ENCODE measurements around the gene VDAC2. TPM values are rescaled to one million over a fixed set of nuclear protein-coding genes. Genes with fewer than 3 reads are reported as not detected.

The VDAC2 gene
- total and polyA plus RNA-seq, 2 donors, result 78.3 to 146 TPM

DNA sequence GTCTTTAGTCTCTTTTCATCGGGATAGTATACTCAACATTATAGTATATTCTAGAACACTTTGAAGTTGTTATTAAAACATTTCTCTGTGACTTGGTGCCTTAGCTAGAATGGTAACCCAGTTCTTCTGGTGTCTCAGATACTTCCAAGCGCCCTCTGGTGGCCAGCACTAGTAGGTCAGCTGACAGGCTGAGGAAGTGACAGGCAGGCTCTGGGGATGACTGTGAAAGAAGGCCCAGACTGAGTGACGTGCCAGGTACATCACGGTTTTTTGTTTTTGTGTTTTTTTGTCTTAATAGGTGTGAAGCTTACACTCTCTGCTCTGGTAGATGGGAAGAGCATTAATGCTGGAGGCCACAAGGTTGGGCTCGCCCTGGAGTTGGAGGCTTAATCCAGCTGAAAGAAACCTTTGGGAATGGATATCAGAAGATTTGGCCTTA lies 20.0 kb downstream of the VDAC2 start:
- H3K27ac ChIP-seq (ENCODE audit: low read depth in 1 of 2, low read length in 1 of 2), result peak overlapping the region in 1 of 2 donors; percentile 51
- peaks cover 2 to 19% of the 10 kb centered on the region in 2 donors for H3K4me1 ChIP-seq (ENCODE audit: control insufficient read depth in 2 of 2, insufficient read depth in 2 of 2, low read length in 2 of 2)
- no peaks in the 10 kb centered on the region for H3K27me3 ChIP-seq (ENCODE audit: control insufficient read depth in 2 of 2, insufficient read depth in 1 of 2, low read length in 1 of 2)
- DNase-seq (ENCODE audit: low read depth in 6 of 9, low spot score in 9 of 9), result peak; percentile 68 to 95 (median 88)
- 38% methylated on average over 5 of the region's 5 CpGs for WGBS
- no peak overlapping the region for H3K4me3 ChIP-seq (ENCODE audit: low read length in 2 of 2)
- no peaks in the 10 kb centered on the region for H3K9me3 ChIP-seq (ENCODE audit: control insufficient read depth in 2 of 2, insufficient read depth in 1 of 2, low read length in 1 of 2)
- H3K36me3 ChIP-seq (ENCODE audit: control insufficient read depth in 2 of 2, insufficient read depth in 2 of 2, low read length in 1 of 2), result peaks cover 31 to 62% of the 10 kb centered on the region in 2 donors

DNA sequence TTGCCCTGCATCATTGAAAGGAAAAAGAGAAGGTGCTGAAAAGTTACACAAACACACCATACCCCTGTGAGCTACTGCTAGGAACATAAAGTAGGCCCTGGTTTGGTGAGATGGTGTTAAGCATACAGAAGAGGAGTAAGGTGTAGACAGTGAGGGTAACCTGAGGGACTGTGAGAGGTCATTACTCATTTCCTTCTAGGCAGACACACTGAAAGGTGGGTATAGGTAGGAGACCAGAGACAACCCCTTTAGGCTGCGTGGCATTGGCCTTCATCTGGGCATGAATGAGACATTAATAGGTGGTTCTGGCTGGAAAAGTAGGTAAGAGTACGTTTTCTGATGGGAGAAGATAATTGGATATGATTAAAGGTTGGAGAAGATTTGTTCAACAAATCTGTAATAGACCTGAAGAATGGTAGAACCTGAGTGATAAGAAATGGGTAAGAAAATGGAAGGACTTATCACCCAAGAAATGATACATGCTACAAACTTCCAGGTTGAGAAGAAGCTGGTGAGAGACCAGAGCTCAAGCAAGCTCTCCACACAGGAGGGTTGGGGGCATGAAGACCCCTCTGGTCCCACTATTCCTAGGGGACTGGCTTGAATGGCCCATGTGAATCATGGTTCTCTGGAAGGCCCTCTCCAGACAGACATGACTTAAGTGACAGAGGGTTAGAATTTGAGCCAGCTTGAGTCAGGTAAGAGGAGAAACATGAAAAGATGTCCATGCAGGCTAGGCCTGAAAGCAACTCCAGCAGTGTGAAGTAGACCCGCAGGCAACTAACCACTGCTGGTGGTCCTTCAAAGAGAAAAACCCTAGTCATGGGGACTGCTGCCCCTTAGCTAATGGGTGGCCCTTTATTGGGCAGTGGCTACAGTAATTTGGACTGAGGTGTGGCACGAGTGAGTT lies 21.3 kb downstream of the VDAC2 start:
- WGBS, result 96% methylated on average over 4 of the region's 4 CpGs
- no peak for DNase-seq (ENCODE audit: low read depth in 6 of 9, low spot score in 9 of 9)
- Histone ChIP-seq H3K4me3 (ENCODE audit: low read length in 2 of 2) (no peak overlapping the region), H3K9me3 (ENCODE audit: control insufficient read depth in 2 of 2, insufficient read depth in 1 of 2, low read length in 1 of 2) (no peaks in the 10 kb centered on the region), H3K27ac (ENCODE audit: low read depth in 1 of 2, low read length in 1 of 2) (no peak overlapping the region), H3K27me3 (ENCODE audit: control insufficient read depth in 2 of 2, insufficient read depth in 1 of 2, low read length in 1 of 2) (no peaks in the 10 kb centered on the region), H3K36me3 (ENCODE audit: control insufficient read depth in 2 of 2, insufficient read depth in 2 of 2, low read length in 1 of 2) (peaks cover 18 to 51% of the 10 kb centered on the region in 2 donors), H3K4me1 (ENCODE audit: control insufficient read depth in 2 of 2, insufficient read depth in 2 of 2, low read length in 2 of 2) (peaks cover 2 to 23% of the 10 kb centered on the region in 2 donors)

GRCh38 chr10:75233444-75234016 lies 22.9 kb downstream of the VDAC2 start:
- H3K4me1 ChIP-seq (ENCODE audit: control insufficient read depth in 2 of 2, insufficient read depth in 2 of 2, low read length in 2 of 2), result peaks cover 2 to 23% of the 10 kb centered on the region in 2 donors
- H3K4me3 ChIP-seq (ENCODE audit: low read length in 2 of 2), result peak overlapping the region; percentile 66 to 77
- 68% methylated on average over 14 of the region's 14 CpGs for WGBS
- H3K27ac ChIP-seq (ENCODE audit: low read depth in 1 of 2, low read length in 1 of 2), result peak overlapping the region; percentile 69 to 91
- no peaks in the 10 kb centered on the region for H3K27me3 ChIP-seq (ENCODE audit: control insufficient read depth in 2 of 2, insufficient read depth in 1 of 2, low read length in 1 of 2)
- peaks cover 10 to 40% of the 10 kb centered on the region in 2 donors for H3K36me3 ChIP-seq (ENCODE audit: control insufficient read depth in 2 of 2, insufficient read depth in 2 of 2, low read length in 1 of 2)
- H3K9me3 ChIP-seq (ENCODE audit: control insufficient read depth in 2 of 2, insufficient read depth in 1 of 2, low read length in 1 of 2), result no peaks in the 10 kb centered on the region
- DNase-seq (ENCODE audit: low read depth in 6 of 9, low spot score in 9 of 9), result peak in 4 of 9 donors; percentile 9 to 35 (median 18)

DNA sequence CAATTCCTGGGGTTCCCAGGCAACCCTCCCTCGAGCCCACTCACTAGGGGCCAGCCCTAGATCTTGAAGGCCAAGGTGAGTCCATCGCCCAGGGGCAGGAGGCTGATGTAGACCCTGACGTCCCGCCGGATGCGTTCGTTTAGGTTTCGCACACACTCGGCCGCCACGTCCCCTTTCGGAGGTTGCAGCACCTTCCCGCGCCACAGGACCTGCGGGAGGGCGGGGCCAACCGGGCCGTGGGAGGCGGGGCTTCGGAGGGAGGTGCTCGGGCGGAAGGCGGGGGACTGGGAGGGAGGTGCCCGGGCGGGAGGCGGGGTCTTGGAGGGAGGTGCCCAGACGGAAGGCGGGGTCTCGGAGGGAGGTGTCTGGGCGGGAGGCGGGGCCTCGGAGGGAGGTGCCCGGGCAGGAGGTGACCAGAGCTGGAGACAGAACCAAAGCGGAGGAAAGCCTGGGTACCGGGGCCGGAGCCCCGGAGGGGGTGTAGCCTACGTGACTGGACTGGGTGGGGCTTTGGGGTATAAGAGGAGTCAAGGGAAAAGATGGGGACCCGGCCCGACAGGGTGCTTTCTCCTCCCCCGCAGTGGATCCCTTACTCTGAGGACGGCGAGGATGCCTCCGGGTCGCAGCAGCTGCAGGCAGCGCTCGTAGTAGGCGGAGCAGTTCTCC lies 23.6 kb downstream of the VDAC2 start:
- DNase-seq (ENCODE audit: low read depth in 6 of 9, low spot score in 9 of 9), result peak; percentile 76 to 96 (median 88)
- Histone ChIP-seq H3K9me3 (ENCODE audit: control insufficient read depth in 2 of 2, insufficient read depth in 1 of 2, low read length in 1 of 2) (no peaks in the 10 kb centered on the region), H3K4me3 (ENCODE audit: low read length in 2 of 2) (peak overlapping the region; percentile 66 to 77), H3K36me3 (ENCODE audit: control insufficient read depth in 2 of 2, insufficient read depth in 2 of 2, low read length in 1 of 2) (peaks cover 6 to 34% of the 10 kb centered on the region in 2 donors), H3K4me1 (ENCODE audit: control insufficient read depth in 2 of 2, insufficient read depth in 2 of 2, low read length in 2 of 2) (peaks cover 2 to 23% of the 10 kb centered on the region in 2 donors), H3K27me3 (ENCODE audit: control insufficient read depth in 2 of 2, insufficient read depth in 1 of 2, low read length in 1 of 2) (no peaks in the 10 kb centered on the region), H3K27ac (ENCODE audit: low read depth in 1 of 2, low read length in 1 of 2) (peak overlapping the region; percentile 69 to 91)
- WGBS, result 5% methylated on average over 48 of the region's 48 CpGs

DNA sequence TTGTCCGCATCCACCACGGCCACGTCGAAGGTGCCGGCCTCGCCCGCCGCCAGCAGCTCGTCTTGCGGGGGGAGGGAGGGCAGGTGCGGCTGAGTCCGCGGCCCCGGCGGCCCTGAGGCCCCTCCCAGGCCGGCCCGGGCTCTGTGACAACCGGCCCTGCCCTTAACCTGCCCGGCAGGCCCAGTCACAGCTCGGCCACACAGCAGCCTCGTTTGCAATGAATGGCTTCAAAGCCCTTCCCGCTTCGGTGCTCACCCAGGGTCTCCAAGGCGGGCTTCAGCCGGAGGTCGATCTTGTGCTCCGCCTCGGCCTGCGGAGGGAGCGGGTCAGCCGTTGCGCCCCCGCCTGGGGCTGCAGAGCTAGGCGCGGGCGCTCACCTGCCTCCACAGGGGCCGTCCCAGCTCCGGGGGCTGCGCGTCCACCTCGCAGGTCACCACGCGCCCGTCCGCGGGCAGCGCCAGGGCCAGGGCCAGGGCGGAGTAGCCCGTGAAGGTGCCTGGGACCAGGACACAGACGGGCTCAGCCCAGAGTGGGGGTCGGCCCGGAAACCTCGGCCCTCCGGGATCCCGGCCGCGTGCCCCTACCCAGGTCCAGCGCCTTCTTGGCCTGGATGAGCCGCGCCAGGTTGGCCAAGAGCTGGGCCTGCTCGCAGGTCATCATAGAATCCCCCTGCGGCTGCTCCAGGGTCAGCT lies 24.2 kb downstream of the VDAC2 start:
- 1% methylated on average over 62 of the region's 62 CpGs for WGBS
- peak overlapping the region; percentile 51 to 80 for H3K27ac ChIP-seq (ENCODE audit: low read depth in 1 of 2, low read length in 1 of 2)
- H3K4me1 ChIP-seq (ENCODE audit: control insufficient read depth in 2 of 2, insufficient read depth in 2 of 2, low read length in 2 of 2), result peaks cover 2 to 23% of the 10 kb centered on the region in 2 donors
- H3K27me3 ChIP-seq (ENCODE audit: control insufficient read depth in 2 of 2, insufficient read depth in 1 of 2, low read length in 1 of 2), result no peaks in the 10 kb centered on the region
- H3K36me3 ChIP-seq (ENCODE audit: control insufficient read depth in 2 of 2, insufficient read depth in 2 of 2, low read length in 1 of 2), result peaks cover 6 to 33% of the 10 kb centered on the region in 2 donors
- H3K4me3 ChIP-seq (ENCODE audit: low read length in 2 of 2), result peak overlapping the region; percentile 66 to 77
- peak in 4 of 9 donors; percentile 18 to 57 (median 34) for DNase-seq (ENCODE audit: low read depth in 6 of 9, low spot score in 9 of 9)
- no peaks in the 10 kb centered on the region for H3K9me3 ChIP-seq (ENCODE audit: control insufficient read depth in 2 of 2, insufficient read depth in 1 of 2, low read length in 1 of 2)

GRCh38 chr10:75235375-75236177 lies 25.0 kb downstream of the VDAC2 start, which contains the start of gene COMTD1:
TSS of gene COMTD1 (minus strand) at chr10:75235957. CDS start at chr10:75235928, 29 bp downstream.
- WGBS, result under 1% methylated on average over 76 of the region's 76 CpGs
- DNase-seq (ENCODE audit: low read depth in 6 of 9, low spot score in 9 of 9), result peak in 8 of 9 donors; percentile 66 to 91 (median 82)
- peak within 1 kb of the TSS in 1 of 2 donors; percentile 88 for H3K27ac ChIP-seq (ENCODE audit: low read depth in 1 of 2, low read length in 1 of 2)
- H3K9me3 ChIP-seq (ENCODE audit: control insufficient read depth in 2 of 2, insufficient read depth in 1 of 2, low read length in 1 of 2), result no peaks in the 10 kb centered on the region
- peak within 1 kb of the TSS; percentile 66 to 77 for H3K4me3 ChIP-seq (ENCODE audit: low read length in 2 of 2)
- H3K27me3 ChIP-seq (ENCODE audit: control insufficient read depth in 2 of 2, insufficient read depth in 1 of 2, low read length in 1 of 2), result no peaks in the 10 kb centered on the region
- peaks cover 2 to 23% of the 10 kb centered on the region in 2 donors for H3K4me1 ChIP-seq (ENCODE audit: control insufficient read depth in 2 of 2, insufficient read depth in 2 of 2, low read length in 2 of 2)
- H3K36me3 ChIP-seq (ENCODE audit: control insufficient read depth in 2 of 2, insufficient read depth in 2 of 2, low read length in 1 of 2), result peaks cover 6 to 26% of the 10 kb centered on the region in 2 donors

GRCh38 chr10:75236178-75236825 lies 25.7 kb downstream of the VDAC2 start:
- no peaks in the 10 kb centered on the region for H3K9me3 ChIP-seq (ENCODE audit: control insufficient read depth in 2 of 2, insufficient read depth in 1 of 2, low read length in 1 of 2)
- peaks cover 6 to 20% of the 10 kb centered on the region in 2 donors for H3K36me3 ChIP-seq (ENCODE audit: control insufficient read depth in 2 of 2, insufficient read depth in 2 of 2, low read length in 1 of 2)
- peaks cover 2 to 23% of the 10 kb centered on the region in 2 donors for H3K4me1 ChIP-seq (ENCODE audit: control insufficient read depth in 2 of 2, insufficient read depth in 2 of 2, low read length in 2 of 2)
- peak in 1 of 9 donors; percentile 47 for DNase-seq (ENCODE audit: low read depth in 6 of 9, low spot score in 9 of 9)
- H3K27ac ChIP-seq (ENCODE audit: low read depth in 1 of 2, low read length in 1 of 2), result peak overlapping the region in 1 of 2 donors; percentile 88
- no peak overlapping the region for H3K4me3 ChIP-seq (ENCODE audit: low read length in 2 of 2)
- 41% methylated on average over 12 of the region's 12 CpGs for WGBS
- no peaks in the 10 kb centered on the region for H3K27me3 ChIP-seq (ENCODE audit: control insufficient read depth in 2 of 2, insufficient read depth in 1 of 2, low read length in 1 of 2)

Measured in thymus (tissue), 11 donors.